H1 (cell line): ENCODE measurements around the gene PPP1R27.

ENCODE experiments used
- CHD7 ChIP-seq: fragments of 300-600 bp; sonication (generic); IDR thresholded peaks from 2 replicates; pipeline ENCODE4 v1.7.1; 2012; ENCODE audit warnings: low read length, moderate library complexity, mild to moderate bottlenecking, inconsistent platforms; ENCODE audit not compliant: insufficient replicate concordance
- CTBP2 ChIP-seq: IDR thresholded peaks from 2 replicates; pipeline ENCODE4 v1.7.0; 2011; ENCODE audit warnings: borderline replicate concordance, mild to moderate bottlenecking, moderate library complexity, mixed read lengths, low read length; ENCODE audit not compliant: insufficient read depth, insufficient read length
- CTCF ChIP-seq, 3 experiments: IDR thresholded peaks; 1 replicate in 2 of 3; 2 replicates in 1 of 3; pipeline versions ENCODE4 v1.5.1 to v1.6.1; 2011; ENCODE audit warnings: low read length in 3 of 3, mild to moderate bottlenecking in 3 of 3, inconsistent platforms in 2 of 3, low read depth in 1 of 3, moderate library complexity in 1 of 3; ENCODE audit not compliant: insufficient read depth in 1 of 3; ENCODE audit errors: control extremely low read depth in 1 of 3
- EZH2 ChIP-seq: fragments of 200-600 bp; sonication (generic); IDR thresholded peaks from 2 replicates; pipeline ENCODE4 v1.7.1; 2012; ENCODE audit warnings: low read depth, mild to moderate bottlenecking, moderate library complexity, low read length, inconsistent platforms; ENCODE audit not compliant: severe bottlenecking
- GABPA ChIP-seq: IDR thresholded peaks from 2 replicates; pipeline ENCODE4 v1.6.1; 2011; ENCODE audit warnings: mild to moderate bottlenecking, low read length, moderate library complexity, borderline replicate concordance; ENCODE audit not compliant: insufficient read depth
- JUN ChIP-seq: IDR thresholded peaks from 2 replicates; pipeline ENCODE4 v1.6.1; 2011; ENCODE audit warnings: low read depth, mild to moderate bottlenecking, improper control_type of control experiment, low read length
- MAFK ChIP-seq: IDR thresholded peaks from 2 replicates; pipeline ENCODE4 v1.6.1; 2012; ENCODE audit warnings: low read depth, mild to moderate bottlenecking, improper control_type of control experiment, low read length
- POLR2A ChIP-seq, 2 experiments: IDR thresholded peaks; 1 replicate in 1 of 2; 2 replicates in 1 of 2; pipeline ENCODE4 v1.6.1; 2011; ENCODE audit warnings: low read depth in 2 of 2, low read length in 2 of 2, mild to moderate bottlenecking in 2 of 2; ENCODE audit errors: control extremely low read depth in 1 of 2
- POLR2AphosphoS5 ChIP-seq: IDR thresholded peaks from 2 replicates; pipeline ENCODE4 v1.6.1; 2011; ENCODE audit warnings: low read depth, low read length
- SP2 ChIP-seq: IDR thresholded peaks from 2 replicates; pipeline ENCODE4 v1.6.1; 2012; ENCODE audit warnings: mild to moderate bottlenecking, low read length, inconsistent platforms
- TAF1 ChIP-seq: IDR thresholded peaks from 2 replicates; pipeline ENCODE4 v1.6.1; 2011; ENCODE audit warnings: mild to moderate bottlenecking, low read depth, low read length

- TF ChIP-seq CTCF (IDR thresholded peaks at IDR 0.05; ENCODE audit: control extremely low read depth in 1 of 3, insufficient read depth in 1 of 3, low read depth in 1 of 3, low read length in 3 of 3) (no peak), POLR2A (IDR thresholded peaks at IDR 0.05; ENCODE audit: control extremely low read depth in 1 of 2, low read depth in 2 of 2, low read length in 2 of 2) (no peak), JUN (no peak), MAFK (no peak), TAF1 (no peak), GABPA (no peak), CTBP2 (no peak), SP2 (no peak), EZH2 (no peak), POLR2AphosphoS5 (no peak), CHD7 (no peak)
These were observed 6.2 kb downstream of the PPP1R27 start for GRCh38 chr17:81828656-81829055.
